ENCODE results near the gene NGEF. TPM values are rescaled to one million over a fixed set of nuclear protein-coding genes. Genes with fewer than 3 reads are reported as not detected.

NGEF gene
- polyA plus RNA-seq, 3 donors, result not detected

- peaks cover 0 to 3% of the 10 kb centered on the region in 2 donors for H3K36me3 ChIP-seq (replicated peaks in 1 of 2; ENCODE audit: control insufficient read depth in 1 of 2, insufficient read depth in 2 of 2, low read length in 2 of 2)
- H3K4me1 ChIP-seq (ENCODE audit: control insufficient read depth in 1 of 2, insufficient read depth in 2 of 2, low read length in 2 of 2), result peaks cover 35 to 48% of the 10 kb centered on the region in 2 donors
- no peaks in the 10 kb centered on the region for H3K27me3 ChIP-seq (ENCODE audit: control insufficient read depth in 2 of 2, insufficient read depth in 2 of 2, low read length in 2 of 2)
- peaks cover 39% of the 10 kb centered on the region for H3K4me1 Mint-ChIP-seq
- TF ChIP-seq CTCF (IDR thresholded peaks at IDR 0.05), result no peak
- peak overlapping the region; percentile 80 to 99 for H3K27ac ChIP-seq (ENCODE audit: low read depth in 1 of 2, low read length in 2 of 2)
- H3K9ac ChIP-seq (ENCODE audit: insufficient read depth, low read length, poor library complexity, severe bottlenecking), result peak overlapping the region; percentile 96
- intact Hi-C loops (cut with micrococcal nuclease), result loop anchor here in 1 of 2 donors (10.0 kb wide), 1 partner anchor 204 kb away; no protein-coding TSS in a partner anchor
- H3K4me2 ChIP-seq (replicated peaks; ENCODE audit: extremely low read depth, low read length, poor library complexity, severe bottlenecking), result peak overlapping the region; percentile 84
- H3K9me3 ChIP-seq (replicated peaks in 1 of 2; ENCODE audit: control insufficient read depth in 1 of 2, insufficient read depth in 1 of 2, low read length in 2 of 2), result no peaks in the 10 kb centered on the region
- DNase-seq, result no peak
- WGBS (ENCODE audit: insufficient coverage), result 94% methylated on average over 20 of the region's 24 CpGs
- peaks cover 53% of the 10 kb centered on the region for H3K79me2 ChIP-seq (ENCODE audit: insufficient read depth, low read length)
- H2AFZ ChIP-seq (ENCODE audit: insufficient read depth, low read depth, low read length, poor library complexity, severe bottlenecking), result peak overlapping the region; percentile 96
- H3K36me3 Mint-ChIP-seq, result peaks cover 0 to 12% of the 10 kb centered on the region in 2 donors
- peaks cover 0 to 3% (median 0%) of the 10 kb centered on the region in 7 donors for H3K9me3 Mint-ChIP-seq
- H3K27me3 Mint-ChIP-seq (ENCODE audit: low read depth in 3 of 3), result peaks cover 3 to 7% (median 3%) of the 10 kb centered on the region in 3 donors
- no peak overlapping the region for H3K4me3 Mint-ChIP-seq
- H3K27ac Mint-ChIP-seq, result peak overlapping the region in 4 of 7 donors; percentile 37 to 96 (median 94)
- H3K4me3 ChIP-seq (replicated peaks in 1 of 3; ENCODE audit: low read depth in 2 of 3, low read length in 3 of 3), result peak overlapping the region in 1 of 3 experiments; percentile 99
- peaks cover 38% of the 10 kb centered on the region for H4K20me1 ChIP-seq (ENCODE audit: insufficient read depth, low read length)
These were observed 45.9 kb upstream of the NGEF start for GRCh38 chr2:233058717-233059546.

- intact Hi-C loops (cut with micrococcal nuclease), result loop anchor here in 1 of 2 donors (10.0 kb wide), 1 partner anchor 202 kb away; no protein-coding TSS in a partner anchor
These were observed 44.0 kb upstream of the NGEF start for GRCh38 chr2:233056961-233057605.

More at GRCh38 chr2:233056961-233057605, 44.0 kb upstream of the NGEF start:
- 79% methylated on average over 3 of the region's 6 CpGs for WGBS (ENCODE audit: insufficient coverage)
- H3K9me3 ChIP-seq (replicated peaks in 1 of 2; ENCODE audit: control insufficient read depth in 1 of 2, insufficient read depth in 1 of 2, low read length in 2 of 2), result no peaks in the 10 kb centered on the region
- H3K4me1 Mint-ChIP-seq, result peaks cover 26% of the 10 kb centered on the region
- H3K4me2 ChIP-seq (replicated peaks; ENCODE audit: extremely low read depth, low read length, poor library complexity, severe bottlenecking), result no peak overlapping the region
- peaks cover 20% of the 10 kb centered on the region for H4K20me1 ChIP-seq (ENCODE audit: insufficient read depth, low read length)
- H2AFZ ChIP-seq (ENCODE audit: insufficient read depth, low read depth, low read length, poor library complexity, severe bottlenecking), result no peak overlapping the region
- H3K27ac Mint-ChIP-seq, result peak overlapping the region in 2 of 7 donors; percentile 51 to 74
- H3K4me3 Mint-ChIP-seq, result no peak overlapping the region
- H3K27ac ChIP-seq (ENCODE audit: low read depth in 1 of 2, low read length in 2 of 2), result no peak overlapping the region
- no peak for TF ChIP-seq CTCF (IDR thresholded peaks at IDR 0.05)
- no peaks in the 10 kb centered on the region for H3K36me3 ChIP-seq (replicated peaks in 1 of 2; ENCODE audit: control insufficient read depth in 1 of 2, insufficient read depth in 2 of 2, low read length in 2 of 2)
- peaks cover 3 to 10% (median 8%) of the 10 kb centered on the region in 3 donors for H3K27me3 Mint-ChIP-seq (ENCODE audit: low read depth in 3 of 3)
- H3K9me3 Mint-ChIP-seq, result peaks cover 0 to 3% (median 0%) of the 10 kb centered on the region in 7 donors
- H3K4me3 ChIP-seq (replicated peaks in 1 of 3; ENCODE audit: low read depth in 2 of 3, low read length in 3 of 3), result no peak overlapping the region
- H3K4me1 ChIP-seq (ENCODE audit: control insufficient read depth in 1 of 2, insufficient read depth in 2 of 2, low read length in 2 of 2), result peaks cover 19 to 31% of the 10 kb centered on the region in 2 donors
- H3K9ac ChIP-seq (ENCODE audit: insufficient read depth, low read length, poor library complexity, severe bottlenecking), result no peak overlapping the region
- DNase-seq, result no peak
- H3K27me3 ChIP-seq (ENCODE audit: control insufficient read depth in 2 of 2, insufficient read depth in 2 of 2, low read length in 2 of 2), result no peaks in the 10 kb centered on the region
- H3K79me2 ChIP-seq (ENCODE audit: insufficient read depth, low read length), result peaks cover 35% of the 10 kb centered on the region
- no peaks in the 10 kb centered on the region for H3K36me3 Mint-ChIP-seq

Data from CD14-positive monocyte (primary cell).